HepG2 (cell line): ENCODE measurements around the gene IFT52. TPM values are rescaled to one million over a fixed set of nuclear protein-coding genes. Genes with fewer than 3 reads are reported as not detected.

ENCODE experiments used
- ADNP ChIP-seq: sonication (generic); formaldehyde crosslinking; IDR thresholded peaks from 2 replicates; pipeline ENCODE4 v1.4.0; 2020; ENCODE audit warnings: missing genetic modification reagents
- BHLHE40 ChIP-seq: IDR thresholded peaks from 2 replicates; pipeline ENCODE4 v1.6.1; 2011; ENCODE audit warnings: low read length, improper control_type of control experiment
- HDAC1 ChIP-seq: sonication (generic); formaldehyde crosslinking; IDR thresholded peaks from 2 replicates; pipeline ENCODE4 v1.5.1; 2020; ENCODE audit warnings: mild to moderate bottlenecking, missing genetic modification reagents
- HNRNPUL1 ChIP-seq: fragments of 200-400 bp; formaldehyde crosslinking; IDR thresholded peaks from 2 replicates; pipeline ENCODE4 v1.6.1; 2017; ENCODE audit warnings: low read depth, mild to moderate bottlenecking, low read length, moderate library complexity
- JDP2 ChIP-seq: sonication (generic); formaldehyde crosslinking; IDR thresholded peaks from 2 replicates; pipeline ENCODE4 v1.8.1; 2022; ENCODE audit warnings: missing genetic modification reagents, borderline replicate concordance
- KDM6A ChIP-seq: IDR thresholded peaks from 2 replicates; pipeline ENCODE4 v1.6.1; 2016; ENCODE audit warnings: low read depth
- MBD4 ChIP-seq: IDR thresholded peaks from 2 replicates; pipeline ENCODE4 v1.6.1; 2012; ENCODE audit warnings: low read length, inconsistent platforms, borderline replicate concordance
- MTA1 ChIP-seq: sonication (generic); formaldehyde crosslinking; IDR thresholded peaks from 2 replicates; pipeline ENCODE4 v1.4.0; 2020; ENCODE audit warnings: missing genetic modification reagents, mild to moderate bottlenecking, borderline replicate concordance
- MXI1 ChIP-seq: IDR thresholded peaks from 3 replicates; pipeline ENCODE4 v1.6.1; 2012; ENCODE audit warnings: low read depth, low read length, inconsistent platforms, borderline replicate concordance
- MYNN ChIP-seq: sonication (generic); formaldehyde crosslinking; IDR thresholded peaks from 2 replicates; pipeline ENCODE4 v1.4.0; 2020; ENCODE audit warnings: mild to moderate bottlenecking, low read depth, missing genetic modification reagents
- NBN ChIP-seq: fragments of 450-650 bp; conservative IDR thresholded peaks from 2 replicates; pipeline ENCODE4 v1.6.1; 2017
- RAD21 ChIP-seq: fragments of 450-650 bp; formaldehyde crosslinking; IDR thresholded peaks from 2 replicates; pipeline ENCODE4 v1.5.0; 2020; ENCODE audit warnings: mild to moderate bottlenecking
- SALL2 ChIP-seq: sonication (generic); formaldehyde crosslinking; IDR thresholded peaks from 2 replicates; pipeline ENCODE4 v1.8.1; 2023; ENCODE audit warnings: mild to moderate bottlenecking, missing genetic modification reagents, inconsistent platforms
- SIN3A ChIP-seq: IDR thresholded peaks from 2 replicates; pipeline ENCODE4 v1.6.1; 2011; ENCODE audit warnings: low read depth, mild to moderate bottlenecking, control low read depth, low read length, borderline replicate concordance
- SUZ12 ChIP-seq: fragments of 150-350 bp; IDR thresholded peaks from 2 replicates; pipeline ENCODE4 v1.6.1; 2014; ENCODE audit warnings: low read depth, low read length
- TAF1 ChIP-seq: sonication (generic); formaldehyde crosslinking; IDR thresholded peaks from 2 replicates; pipeline ENCODE4 v1.4.0; 2020; ENCODE audit warnings: missing genetic modification reagents
- TCF7 ChIP-seq: sonication (generic); IDR thresholded peaks from 2 replicates; pipeline ENCODE4 v1.6.1; 2016; ENCODE audit warnings: antibody characterized with exemption, low read depth
- ZBTB2 ChIP-seq: sonication (generic); formaldehyde crosslinking; IDR thresholded peaks from 2 replicates; pipeline ENCODE4 v1.8.0; 2022; ENCODE audit warnings: low read depth, missing genetic modification reagents
- ZFP41 ChIP-seq: sonication (generic); formaldehyde crosslinking; IDR thresholded peaks from 2 replicates; pipeline ENCODE4 v1.4.0; 2020; ENCODE audit warnings: mild to moderate bottlenecking, missing genetic modification reagents, borderline replicate concordance
- ZNF12 ChIP-seq: sonication (generic); formaldehyde crosslinking; IDR thresholded peaks from 2 replicates; pipeline ENCODE4 v1.5.0; 2020; ENCODE audit warnings: missing genetic modification reagents
- ZNF207 ChIP-seq: fragments of 450-650 bp; IDR thresholded peaks from 2 replicates; pipeline ENCODE4 v1.6.1; 2016; ENCODE audit warnings: antibody characterized with exemption, borderline replicate concordance
- ZNF224 ChIP-seq: sonication (generic); formaldehyde crosslinking; IDR thresholded peaks from 2 replicates; pipeline ENCODE4 v1.5.0; 2020; ENCODE audit warnings: mild to moderate bottlenecking, missing genetic modification reagents
- ZNF562 ChIP-seq: sonication (generic); formaldehyde crosslinking; IDR thresholded peaks from 2 replicates; pipeline ENCODE4 v1.8.0; 2022; ENCODE audit warnings: missing genetic modification reagents, borderline replicate concordance
- ZNF776 ChIP-seq: sonication (generic); formaldehyde crosslinking; IDR thresholded peaks from 2 replicates; pipeline ENCODE4 v1.4.0; 2020; ENCODE audit warnings: mild to moderate bottlenecking, missing genetic modification reagents
- ZNF879 ChIP-seq: sonication (generic); formaldehyde crosslinking; IDR thresholded peaks from 2 replicates; pipeline ENCODE4 v1.8.1; 2023; ENCODE audit warnings: missing genetic modification reagents
- ZUFSP ChIP-seq: sonication (generic); formaldehyde crosslinking; IDR thresholded peaks from 2 replicates; pipeline ENCODE4 v1.9.0; 2021; ENCODE audit warnings: missing genetic modification reagents, mild to moderate bottlenecking, borderline replicate concordance
- polyA plus RNA-seq, 8 experiments: library from polyadenylated mRNA; depleted of rRNA in 3 of 8; stranded (reverse) in 7 of 8; unstranded in 1 of 8; fragments of >200 nt; fragmentation: Illumina TruSeq in 4 of 8; extraction: Trizol in 4 of 8; gene quantifications; 2 replicates each; pipeline versions ENCODE4 v1.2.1 to v1.2.3, GENCODE V29; 2011 to 2016; ENCODE audit warnings: low read depth in 4 of 8, missing spikeins in 1 of 8, mixed read lengths in 1 of 8; ENCODE audit not compliant: insufficient read depth in 1 of 8
- total RNA-seq, 5 experiments: library from RNA; depleted of rRNA; stranded (reverse); fragments of >200 nt; fragmentation: Illumina TruSeq; extraction: Trizol; gene quantifications; 2 replicates each; pipeline ENCODE4 v1.2.3, GENCODE V29; 2016; ENCODE audit warnings: low read depth in 1 of 5
- TF ChIP-seq, protein P1 (sequence below): sonication (generic); formaldehyde crosslinking; IDR thresholded peaks from 2 replicates; pipeline ENCODE4 v1.5.1; 2020; ENCODE audit warnings: missing genetic modification reagents, mild to moderate bottlenecking, borderline replicate concordance
- TF ChIP-seq, protein P2 (sequence below): IDR thresholded peaks from 2 replicates; pipeline ENCODE4 v1.6.1; 2016; ENCODE audit warnings: missing compliant biosample characterization, missing genetic modification reagents, borderline replicate concordance

Gene IFT52
- total and polyA plus RNA-seq, 2 of the 13 experiments (the other 11 are each of a cell fraction or from before 2014, with no cell fraction given): 48.0 to 64.0 TPM

- TF ChIP-seq ZNF224 (CRISPR knock-in tag): 0 out of 2 replicates have a peak, but pooled peaks have one; percentile 17
- no peak for TF ChIP-seq ZNF562 (CRISPR knock-in tag)
- TF ChIP-seq BHLHE40: peak; percentile 52
- no peak for TF ChIP-seq ZBTB2 (CRISPR knock-in tag)
- peak; percentile 58; the same call in 1 of the 2 replicates for TF ChIP-seq SIN3A
- TF ChIP-seq, protein P1, sequence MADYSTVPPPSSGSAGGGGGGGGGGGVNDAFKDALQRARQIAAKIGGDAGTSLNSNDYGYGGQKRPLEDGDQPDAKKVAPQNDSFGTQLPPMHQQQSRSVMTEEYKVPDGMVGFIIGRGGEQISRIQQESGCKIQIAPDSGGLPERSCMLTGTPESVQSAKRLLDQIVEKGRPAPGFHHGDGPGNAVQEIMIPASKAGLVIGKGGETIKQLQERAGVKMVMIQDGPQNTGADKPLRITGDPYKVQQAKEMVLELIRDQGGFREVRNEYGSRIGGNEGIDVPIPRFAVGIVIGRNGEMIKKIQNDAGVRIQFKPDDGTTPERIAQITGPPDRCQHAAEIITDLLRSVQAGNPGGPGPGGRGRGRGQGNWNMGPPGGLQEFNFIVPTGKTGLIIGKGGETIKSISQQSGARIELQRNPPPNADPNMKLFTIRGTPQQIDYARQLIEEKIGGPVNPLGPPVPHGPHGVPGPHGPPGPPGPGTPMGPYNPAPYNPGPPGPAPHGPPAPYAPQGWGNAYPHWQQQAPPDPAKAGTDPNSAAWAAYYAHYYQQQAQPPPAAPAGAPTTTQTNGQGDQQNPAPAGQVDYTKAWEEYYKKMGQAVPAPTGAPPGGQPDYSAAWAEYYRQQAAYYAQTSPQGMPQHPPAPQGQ (CRISPR knock-in tag): no peak
- no peak for TF ChIP-seq ZNF776 (CRISPR knock-in tag)
- TF ChIP-seq ZNF12: no peak
- TF ChIP-seq MYNN (CRISPR knock-in tag): no peak
- no peak for TF ChIP-seq MBD4
- no peak for TF ChIP-seq HNRNPUL1
- no peak for TF ChIP-seq NBN
- TF ChIP-seq ZFP41: no peak
- TF ChIP-seq RAD21 (CRISPR knock-in tag): no peak
- TF ChIP-seq SALL2: no peak
- TF ChIP-seq, protein P2, sequence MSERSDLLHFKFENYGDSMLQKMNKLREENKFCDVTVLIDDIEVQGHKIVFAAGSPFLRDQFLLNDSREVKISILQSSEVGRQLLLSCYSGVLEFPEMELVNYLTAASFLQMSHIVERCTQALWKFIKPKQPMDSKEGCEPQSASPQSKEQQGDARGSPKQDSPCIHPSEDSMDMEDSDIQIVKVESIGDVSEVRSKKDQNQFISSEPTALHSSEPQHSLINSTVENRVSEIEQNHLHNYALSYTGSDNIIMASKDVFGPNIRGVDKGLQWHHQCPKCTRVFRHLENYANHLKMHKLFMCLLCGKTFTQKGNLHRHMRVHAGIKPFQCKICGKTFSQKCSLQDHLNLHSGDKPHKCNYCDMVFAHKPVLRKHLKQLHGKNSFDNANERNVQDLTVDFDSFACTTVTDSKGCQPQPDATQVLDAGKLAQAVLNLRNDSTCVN (CRISPR knock-in tag): no peak
- 0 out of 2 replicates have a peak, but pooled peaks have one; percentile 12 for TF ChIP-seq HDAC1
- TF ChIP-seq MTA1 (CRISPR knock-in tag): no peak
- no peak for TF ChIP-seq TCF7
- TF ChIP-seq SUZ12: no peak
- TF ChIP-seq TAF1 (CRISPR knock-in tag): no peak
- TF ChIP-seq ADNP (CRISPR knock-in tag): no peak
- TF ChIP-seq ZNF879 (CRISPR knock-in tag): no peak
- no peak for TF ChIP-seq JDP2 (CRISPR knock-in tag)
- peak; percentile 76; the same call in 1 of the 3 replicates for TF ChIP-seq MXI1
- no peak for TF ChIP-seq ZUFSP
- no peak for TF ChIP-seq ZNF207
- TF ChIP-seq KDM6A: no peak
These were observed 6.7 kb upstream of the IFT52 start (continued) for GRCh38 chr20:43583982-43584432.
